GM19324 (cell line): ENCODE results near the gene GPC5.
"Not testable (repeated sequence)": the region's sequence is repeated elsewhere in the genome, so short reads cannot be mapped to it uniquely, and the experiment has no call there.

Experiments
- ATAC-seq: cut with Tn5 transposase; IDR thresholded peaks from one replicate; pipeline ENCODE4 v1.9.1; 2021; ENCODE audit warnings: mild to moderate bottlenecking, moderate library complexity; ENCODE audit not compliant: unreplicated experiment, low FRiP score

GPC5 gene

GRCh38 chr13:92752705-92753104 lies 1354.3 kb downstream of the GPC5 start:
- ATAC-seq = not testable (repeated sequence)

- no peak for ATAC-seq
Observed at GRCh38 chr13:92761710-92762109, 1363.3 kb downstream of the GPC5 start.

GRCh38 chr13:92767468-92767867 lies 1369.0 kb downstream of the GPC5 start:
- ATAC-seq = no peak

GRCh38 chr13:92768602-92769001 lies 1370.2 kb downstream of the GPC5 start:
- ATAC-seq = no peak

- no peak for ATAC-seq
Observed at GRCh38 chr13:92769046-92769445, 1370.6 kb downstream of the GPC5 start.

- no peak for ATAC-seq
Observed at GRCh38 chr13:92775658-92776057, 1377.2 kb downstream of the GPC5 start.

GRCh38 chr13:92781965-92782690 lies 1383.7 kb downstream of the GPC5 start:
- ATAC-seq = no peak

GRCh38 chr13:92802776-92803175 lies 1404.4 kb downstream of the GPC5 start:
- ATAC-seq = no peak

- ATAC-seq = no peak
Observed at GRCh38 chr13:92804346-92804745, 1405.9 kb downstream of the GPC5 start.

GRCh38 chr13:92804926-92805325 lies 1406.5 kb downstream of the GPC5 start:
- no peak for ATAC-seq

- ATAC-seq = no peak
Observed at GRCh38 chr13:92805766-92806165, 1407.3 kb downstream of the GPC5 start.

GRCh38 chr13:92806215-92806614 lies 1407.8 kb downstream of the GPC5 start:
- ATAC-seq = no peak

GRCh38 chr13:92807353-92807752 lies 1408.9 kb downstream of the GPC5 start:
- ATAC-seq = no peak

- ATAC-seq = no peak
Observed at GRCh38 chr13:92807966-92808365, 1409.5 kb downstream of the GPC5 start.

GRCh38 chr13:92821324-92821723 lies 1422.9 kb downstream of the GPC5 start:
- ATAC-seq = no peak

GRCh38 chr13:92823059-92823458 lies 1424.6 kb downstream of the GPC5 start:
- ATAC-seq = no peak

GRCh38 chr13:92825938-92826596 lies 1427.6 kb downstream of the GPC5 start:
- no peak for ATAC-seq

GRCh38 chr13:92827503-92827902 lies 1429.1 kb downstream of the GPC5 start:
- no peak for ATAC-seq

- no peak for ATAC-seq
Observed at GRCh38 chr13:92829930-92830329, 1431.5 kb downstream of the GPC5 start.

GRCh38 chr13:92830821-92831220 lies 1432.4 kb downstream of the GPC5 start:
- no peak for ATAC-seq

GRCh38 chr13:92833071-92833470 lies 1434.7 kb downstream of the GPC5 start:
- no peak for ATAC-seq

GRCh38 chr13:92836171-92836570 lies 1437.8 kb downstream of the GPC5 start:
- no peak for ATAC-seq
